ENCODE measurements around the gene STXBP5L.
"Not testable (repeated sequence)": the region's sequence is repeated elsewhere in the genome, so short reads cannot be mapped to it uniquely, and the experiment has no call there.

Gene STXBP5L

DNA sequence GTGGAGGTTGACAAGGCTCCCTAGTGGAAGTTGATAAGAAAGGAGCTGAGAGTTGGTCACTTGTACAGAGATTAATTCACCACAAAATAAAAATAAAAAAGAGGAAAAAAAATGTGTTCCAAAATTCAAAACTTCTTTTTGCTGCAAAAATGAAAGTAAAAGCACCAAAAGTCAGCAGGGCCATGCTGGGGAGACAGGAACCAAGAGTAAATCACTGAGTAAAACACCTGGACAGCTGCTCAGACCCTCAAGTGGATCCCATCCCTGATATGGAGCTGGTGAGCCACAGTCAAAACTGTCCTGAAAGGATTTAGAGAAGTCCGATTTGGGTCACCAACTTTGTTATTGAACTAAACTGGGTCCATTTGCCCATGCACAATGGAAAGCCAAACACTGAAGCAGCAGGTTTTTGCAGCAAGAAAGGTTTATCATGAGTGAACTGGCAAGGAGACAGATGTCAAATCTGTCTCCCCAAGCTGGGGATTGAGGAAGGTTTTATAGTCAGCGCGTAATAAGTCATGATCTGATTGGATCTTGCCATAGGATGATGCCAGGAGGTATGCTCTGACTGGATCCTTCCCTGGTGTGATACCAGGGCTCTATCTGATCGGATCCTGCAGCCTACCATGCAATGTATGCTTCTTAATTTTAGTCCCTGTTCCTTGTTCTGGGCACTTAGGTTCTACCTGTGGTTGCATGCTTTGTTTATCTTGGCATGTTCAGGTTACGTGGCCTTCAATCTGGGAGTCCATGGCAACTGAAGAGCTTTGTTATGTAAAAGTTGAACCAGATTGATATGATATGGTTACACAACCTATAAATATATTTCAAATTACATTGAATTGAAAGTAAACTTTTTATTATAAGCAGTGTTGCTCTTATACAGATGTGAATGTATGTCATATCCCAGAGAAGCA, 324.6 kb downstream of the STXBP5L start:
- no peak for FAIRE-seq

DNA sequence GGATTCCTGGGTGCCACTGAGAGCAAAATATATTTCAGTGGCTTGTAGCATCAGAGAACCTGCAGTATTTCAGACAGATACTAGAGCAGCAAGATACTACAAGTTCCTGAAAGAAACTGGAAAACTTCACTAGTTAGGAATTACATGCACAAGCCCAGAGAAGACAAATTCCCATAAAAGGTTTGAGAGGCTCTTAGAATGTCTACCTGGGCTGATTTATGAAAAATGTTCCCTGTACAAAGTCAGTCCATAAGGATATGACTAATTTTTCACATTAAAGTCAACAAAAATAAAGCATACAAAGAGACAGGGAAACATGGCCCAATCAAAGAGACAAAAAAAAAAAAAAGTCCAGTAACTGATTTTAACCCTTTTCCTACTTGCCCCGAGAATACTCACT, 335.2 kb downstream of the STXBP5L start:
- no peak for FAIRE-seq

DNA sequence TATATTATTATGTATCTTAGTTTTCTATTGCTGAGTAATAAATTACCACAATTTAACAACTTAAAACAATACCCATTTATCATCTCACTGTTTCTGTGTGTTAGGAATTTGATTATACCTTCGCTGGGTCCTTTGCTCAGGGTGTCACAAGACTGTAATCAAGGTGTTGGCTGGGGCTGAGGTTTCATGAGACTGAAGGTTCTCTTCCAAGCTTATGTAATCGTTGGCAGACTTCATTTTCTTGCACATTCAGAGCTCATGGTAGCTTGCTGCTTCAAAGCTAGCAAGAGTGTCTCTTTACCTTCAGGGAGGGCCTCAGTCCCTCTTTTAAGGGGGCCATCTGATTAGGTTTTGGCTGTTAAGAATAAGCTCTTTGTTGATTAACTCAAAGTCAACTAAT, 344.7 kb downstream of the STXBP5L start:
- peak; percentile 38 for FAIRE-seq

DNA sequence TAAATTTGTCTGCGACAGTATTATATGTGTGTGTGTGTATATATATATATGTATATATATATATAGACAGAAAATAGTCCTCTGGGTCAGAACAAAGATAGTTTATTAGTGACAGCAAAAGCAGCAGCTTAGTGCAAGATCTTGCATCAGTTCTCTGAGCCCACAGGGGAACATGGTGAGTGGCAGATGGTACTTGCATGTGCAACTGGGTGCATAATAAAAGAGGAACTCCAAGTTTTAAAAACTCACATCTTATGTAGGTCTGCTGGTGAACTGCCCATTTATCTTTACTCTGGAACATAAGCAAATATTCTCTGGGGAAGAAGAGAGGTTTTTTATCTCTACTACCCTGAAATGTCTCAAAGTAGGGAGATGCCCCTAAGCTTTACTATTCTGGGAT, 361.4 kb downstream of the STXBP5L start:
- FAIRE-seq: no peak

DNA sequence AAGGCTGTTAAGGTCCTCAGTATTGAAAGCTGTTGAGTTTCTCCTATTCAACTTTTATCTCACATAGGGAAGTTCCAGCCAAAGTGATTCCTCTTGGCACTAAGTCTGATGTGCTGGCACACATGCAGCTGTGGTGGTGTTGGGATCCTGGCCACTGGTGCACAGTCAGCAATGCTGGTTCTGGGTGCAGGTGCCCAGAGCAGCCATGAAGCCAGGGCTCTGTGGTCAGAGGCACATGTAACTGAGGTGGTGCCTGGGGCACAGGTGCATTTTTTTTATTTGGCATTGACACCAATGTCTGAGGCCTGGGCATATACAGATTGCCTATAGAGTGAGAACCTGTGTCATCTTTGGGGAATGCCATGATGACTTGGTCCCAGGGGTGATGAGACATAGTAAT, 366.4 kb downstream of the STXBP5L start:
- FAIRE-seq: no peak

DNA sequence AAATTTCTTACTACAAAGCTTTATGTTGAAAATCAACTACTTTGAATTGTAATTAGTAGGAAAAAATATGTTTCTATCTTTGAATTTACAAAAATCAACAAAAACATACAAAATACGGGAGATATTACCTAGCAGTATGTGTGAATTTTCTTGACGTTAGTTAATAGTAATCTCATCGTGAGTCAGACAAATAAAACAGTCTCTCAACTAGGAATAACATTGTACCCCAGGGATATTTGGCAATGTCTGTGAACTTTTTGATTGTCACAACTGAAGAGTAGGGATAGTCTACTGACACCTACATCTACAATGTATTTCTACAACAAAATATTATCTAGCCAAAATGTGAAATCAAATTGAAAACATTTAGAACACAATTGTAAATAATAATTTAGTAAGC, 387.4 kb downstream of the STXBP5L start:
- FAIRE-seq: no peak

DNA sequence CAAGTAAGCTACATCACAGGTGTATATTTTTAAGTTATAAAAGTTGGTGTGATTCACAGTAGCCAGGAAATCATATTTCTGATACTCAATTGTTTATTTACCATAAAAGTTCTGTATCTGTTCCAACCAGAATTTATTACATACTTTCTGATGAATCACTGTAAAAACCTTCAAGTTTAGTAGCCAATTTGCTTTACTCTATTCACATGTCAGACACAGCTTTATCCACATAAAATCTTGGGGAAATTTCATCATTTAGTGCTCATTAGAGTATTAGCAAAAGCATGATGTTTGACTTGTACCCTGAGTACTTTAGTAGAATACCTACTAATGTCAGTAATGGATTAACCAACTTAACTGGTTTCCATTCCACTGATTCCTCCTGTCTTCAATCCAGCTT, 388.0 kb downstream of the STXBP5L start:
- no peak for FAIRE-seq

DNA sequence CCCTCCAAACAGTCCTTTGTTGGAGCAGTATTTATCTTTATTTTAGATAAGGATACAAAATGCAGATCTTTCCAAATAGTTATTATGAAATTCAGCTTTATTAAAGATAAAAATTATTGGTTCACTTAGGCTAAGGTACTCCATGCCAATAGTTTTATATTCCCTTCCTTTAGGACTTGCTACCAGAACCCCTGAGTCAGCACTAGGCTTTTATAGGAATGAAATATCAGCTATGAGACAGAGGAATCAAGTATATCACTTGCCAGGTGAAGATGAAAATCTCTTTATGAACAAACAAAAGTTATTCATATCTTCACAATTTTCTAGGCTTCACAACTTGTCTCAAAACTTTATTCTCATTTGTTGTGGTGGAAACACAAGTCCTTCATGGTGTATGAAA, 416.3 kb downstream of the STXBP5L start:
- FAIRE-seq: no peak

DNA sequence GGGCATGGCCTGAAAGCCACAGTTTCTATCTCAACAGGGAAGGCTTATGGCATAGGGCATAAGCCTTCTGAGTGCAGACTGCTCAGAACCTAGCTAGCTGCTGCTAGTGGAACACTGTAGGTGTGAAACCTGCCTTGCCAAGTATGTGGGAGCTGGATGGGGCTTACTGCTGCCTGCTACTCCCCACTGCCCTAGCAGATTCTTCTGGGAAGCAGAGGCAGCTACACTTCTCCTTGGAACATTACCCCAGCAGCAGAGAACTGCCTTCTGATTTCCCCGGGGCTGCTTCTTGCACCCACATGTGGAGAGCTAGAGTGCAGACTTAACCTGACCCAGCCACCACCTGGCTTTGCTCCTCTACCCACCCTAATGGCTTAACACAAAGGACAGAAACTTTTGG, 422.1 kb downstream of the STXBP5L start:
- no peak for FAIRE-seq

DNA sequence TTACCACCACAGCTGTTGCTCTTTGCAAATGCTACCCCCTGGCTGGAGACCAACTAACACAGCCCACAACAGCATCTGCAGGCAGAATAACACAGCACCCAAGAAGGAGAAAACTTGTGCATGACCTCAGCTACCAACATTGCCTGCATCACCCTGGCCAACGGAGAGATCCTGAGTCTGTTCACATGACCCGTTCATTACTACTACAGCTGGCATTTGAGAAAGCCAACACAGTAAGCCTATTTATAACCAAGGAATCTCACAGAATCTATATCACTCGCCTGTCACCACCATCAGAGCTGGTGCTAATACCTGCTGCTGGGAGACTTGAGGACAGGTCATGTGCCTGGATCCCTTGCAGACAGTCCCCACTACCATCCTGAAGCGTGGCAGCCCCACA, 422.6 kb downstream of the STXBP5L start:
- no peak for FAIRE-seq

DNA sequence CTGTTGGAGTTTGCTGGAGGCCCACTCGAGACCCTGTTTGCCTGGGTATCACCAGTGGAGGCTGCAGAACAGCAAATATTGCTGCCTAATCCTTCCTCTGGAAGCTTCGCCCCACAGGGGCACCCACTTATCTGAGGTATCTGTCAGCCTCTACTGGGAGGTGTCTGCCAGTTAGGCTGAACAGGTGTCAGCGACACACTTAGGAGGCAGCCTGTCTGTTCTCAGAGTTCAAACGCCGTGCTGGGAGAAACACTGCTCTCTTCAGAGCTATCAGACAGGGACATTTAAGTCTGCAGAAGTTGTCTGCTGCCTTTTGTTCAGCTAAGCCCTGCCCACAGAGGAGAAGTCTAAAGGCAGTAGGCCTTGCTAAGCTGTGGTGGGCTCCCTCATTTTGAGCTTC, 448.0 kb downstream of the STXBP5L start:
- not testable (repeated sequence) for FAIRE-seq

DNA sequence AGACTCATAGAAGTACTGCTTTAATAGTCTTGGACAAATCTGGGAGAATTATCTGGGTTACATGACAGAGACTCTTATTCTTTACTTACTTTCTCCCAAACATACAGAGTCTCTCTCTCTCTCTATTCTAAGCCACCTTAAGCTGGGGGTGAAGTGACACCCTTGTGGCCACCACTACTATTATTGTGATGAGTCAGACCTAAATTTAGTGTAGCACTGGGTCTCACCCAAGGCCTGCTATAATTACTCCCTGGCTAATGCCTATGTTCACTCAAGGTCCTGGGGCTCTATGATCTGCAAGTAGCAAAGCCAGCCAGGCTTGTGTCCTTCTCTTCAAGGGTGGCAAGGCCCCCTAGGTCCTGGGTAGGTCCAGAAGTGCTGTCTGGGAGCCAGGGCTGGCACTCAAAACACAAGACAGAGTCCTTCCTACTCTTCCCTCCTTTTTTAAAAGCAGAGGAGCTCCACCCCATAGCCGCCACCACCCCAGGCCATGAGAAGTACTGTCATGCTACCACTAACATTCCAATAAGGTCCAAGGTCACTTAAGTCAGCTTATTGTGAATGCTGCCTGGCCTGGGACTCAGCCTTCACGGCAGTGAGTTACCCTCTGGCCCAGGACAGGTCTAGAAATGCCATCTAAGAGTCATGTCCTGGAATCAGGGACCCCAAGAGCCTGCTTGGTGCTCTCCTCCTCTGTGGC, 454.2 kb downstream of the STXBP5L start:
- no peak for FAIRE-seq

DNA sequence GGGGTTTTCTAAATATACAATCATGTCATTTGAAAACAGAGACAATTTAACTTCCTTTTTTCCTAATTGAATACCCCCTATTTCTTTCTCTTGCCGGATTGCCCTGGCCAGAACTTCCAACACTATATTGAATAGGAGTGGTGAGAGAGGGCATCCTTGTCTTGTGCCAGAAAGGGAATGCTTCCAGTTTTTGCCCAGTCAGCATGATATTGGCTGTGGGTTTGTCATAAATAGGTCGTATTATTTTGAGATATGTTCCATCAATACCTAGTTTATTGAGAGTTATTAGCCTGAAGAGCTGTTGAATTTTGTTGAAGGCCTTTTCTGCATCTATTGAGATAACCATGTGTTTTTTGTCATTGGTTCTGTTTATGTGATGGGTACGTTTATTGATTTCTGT, 480.3 kb downstream of the STXBP5L start:
- FAIRE-seq: not testable (repeated sequence)

DNA sequence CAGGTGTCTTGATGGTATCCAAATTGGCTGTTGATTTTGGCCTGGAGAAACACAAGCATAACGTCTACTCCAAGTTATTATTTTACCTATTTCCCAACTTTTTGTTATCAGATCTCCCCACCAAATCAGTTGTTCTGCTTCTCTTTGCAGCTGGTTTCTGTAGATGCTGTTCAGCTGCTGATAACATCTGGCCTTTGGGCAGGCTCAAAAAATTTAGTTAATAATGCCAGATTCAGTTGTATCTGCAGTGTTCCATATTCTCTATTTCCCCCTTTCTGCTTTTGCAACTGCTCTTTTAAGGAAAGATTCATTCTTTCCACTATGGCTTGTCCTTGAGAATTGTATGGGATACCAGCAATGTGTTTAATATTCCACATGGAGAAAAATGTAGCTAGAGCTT, 488.0 kb downstream of the STXBP5L start:
- not testable (repeated sequence) for FAIRE-seq

DNA sequence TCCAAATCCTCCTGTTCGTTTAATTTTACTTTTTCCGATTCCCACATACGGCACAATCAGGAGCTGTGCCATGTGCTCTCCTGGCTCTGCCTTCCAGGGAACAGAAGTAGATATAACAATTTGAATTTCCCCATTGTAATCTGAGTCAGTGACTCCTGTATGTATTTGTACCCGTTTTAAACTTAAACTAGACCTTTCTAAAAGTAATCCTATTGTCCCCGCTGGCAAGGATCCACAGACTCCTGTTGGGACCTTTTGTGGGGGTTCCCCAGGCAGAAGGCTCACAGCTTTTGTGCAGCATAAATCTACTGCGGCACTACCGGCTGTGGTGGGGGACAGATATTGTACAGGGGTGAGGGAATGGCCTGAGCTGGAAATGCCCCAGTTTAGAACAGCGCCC, 490.0 kb downstream of the STXBP5L start:
- not testable (repeated sequence) for FAIRE-seq

DNA sequence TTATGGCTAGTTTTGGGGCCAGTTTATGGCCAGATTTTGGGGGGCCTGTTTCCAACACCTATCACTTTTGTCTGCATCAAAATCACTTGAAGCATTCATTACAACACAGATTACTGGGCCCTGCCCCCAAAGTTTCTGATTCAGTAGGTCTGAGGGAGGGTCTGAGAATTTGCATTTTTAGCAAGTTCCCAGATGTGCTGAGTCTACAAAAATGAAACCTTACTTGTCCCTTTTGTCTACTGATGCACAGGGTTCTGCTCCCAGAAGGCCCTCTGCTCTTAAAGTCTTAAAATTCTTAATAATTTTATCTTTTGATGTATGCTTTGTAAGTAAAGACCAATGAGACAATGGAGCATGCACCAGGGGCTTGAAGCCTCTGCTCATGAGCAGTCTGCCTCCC, 491.8 kb downstream of the STXBP5L start:
- no peak for FAIRE-seq

DNA sequence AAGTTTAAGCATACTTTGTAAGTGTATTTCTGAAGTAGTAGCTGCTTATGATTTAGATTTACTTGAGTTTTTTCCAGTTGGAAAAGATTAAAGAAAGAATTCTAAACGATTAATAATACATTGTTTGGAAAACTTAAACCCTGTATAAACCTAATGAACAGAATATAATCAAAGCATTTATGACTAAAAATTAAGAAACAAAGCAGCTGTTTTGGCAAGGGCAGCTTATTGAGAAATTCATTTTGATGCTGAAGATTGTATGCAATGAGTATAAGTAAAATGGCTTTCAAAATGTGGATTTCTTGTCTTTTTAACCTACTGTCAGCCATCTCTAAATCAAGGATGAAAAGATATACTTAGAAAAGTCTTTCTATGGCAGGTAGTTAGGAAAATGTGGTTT, 497.6 kb downstream of the STXBP5L start:
- FAIRE-seq: no peak

DNA sequence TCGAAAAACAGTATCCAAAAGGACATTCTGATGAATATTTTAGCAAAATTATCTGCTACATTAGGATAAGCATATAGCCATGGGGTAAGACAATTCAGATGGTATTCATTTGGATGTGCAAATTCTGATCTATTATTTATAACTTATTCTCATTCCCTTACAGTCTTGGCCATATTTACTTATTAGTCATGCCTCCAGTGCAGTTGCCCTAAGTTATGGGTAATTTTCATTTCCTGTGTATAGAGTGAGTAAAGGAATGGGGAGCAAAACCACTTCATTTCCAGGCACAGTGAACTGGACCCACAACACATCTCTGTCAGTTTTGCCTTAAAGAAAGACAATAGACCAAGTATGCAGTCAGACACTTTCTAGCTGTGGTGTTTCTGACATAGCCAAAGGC, 503.5 kb downstream of the STXBP5L start:
- no peak for FAIRE-seq

DNA sequence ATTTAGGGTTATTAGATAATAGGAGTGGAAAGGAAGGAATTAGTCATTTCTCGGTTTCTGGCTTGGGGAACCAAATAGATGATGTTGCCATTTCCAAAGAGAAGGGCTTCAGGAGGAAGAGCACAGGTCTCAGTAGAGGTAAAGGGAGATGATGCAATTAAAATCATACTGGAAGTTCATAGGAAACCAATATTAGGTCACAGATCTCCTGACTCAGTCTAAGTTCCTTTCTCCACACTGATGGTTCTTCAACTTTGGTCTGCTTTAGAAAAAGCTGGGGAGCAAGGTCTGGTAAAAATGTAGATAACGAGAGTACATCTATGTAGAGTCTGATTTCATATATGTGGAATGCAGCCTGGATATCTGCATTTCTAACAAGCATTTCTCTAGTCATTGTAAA, 506.9 kb downstream of the STXBP5L start:
- no peak for FAIRE-seq

DNA sequence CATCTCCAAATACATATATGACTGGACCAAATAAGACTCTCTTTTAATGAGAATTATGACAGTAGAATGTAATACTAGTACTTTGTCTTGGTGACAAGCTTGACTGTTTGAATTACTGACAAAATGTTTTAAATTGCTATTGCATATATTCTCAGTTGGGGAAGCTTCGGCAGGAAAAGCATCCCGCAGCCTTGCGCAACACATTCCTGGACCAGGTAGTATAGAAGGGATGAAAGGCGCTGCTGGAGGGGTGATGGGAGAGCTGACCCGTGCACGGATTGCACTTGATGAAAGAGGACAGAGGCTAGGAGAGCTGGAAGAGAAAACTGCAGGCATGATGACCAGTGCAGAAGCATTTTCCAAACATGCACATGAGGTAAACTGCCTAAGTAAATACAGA, 510.2 kb downstream of the STXBP5L start:
- FAIRE-seq: no peak

DNA sequence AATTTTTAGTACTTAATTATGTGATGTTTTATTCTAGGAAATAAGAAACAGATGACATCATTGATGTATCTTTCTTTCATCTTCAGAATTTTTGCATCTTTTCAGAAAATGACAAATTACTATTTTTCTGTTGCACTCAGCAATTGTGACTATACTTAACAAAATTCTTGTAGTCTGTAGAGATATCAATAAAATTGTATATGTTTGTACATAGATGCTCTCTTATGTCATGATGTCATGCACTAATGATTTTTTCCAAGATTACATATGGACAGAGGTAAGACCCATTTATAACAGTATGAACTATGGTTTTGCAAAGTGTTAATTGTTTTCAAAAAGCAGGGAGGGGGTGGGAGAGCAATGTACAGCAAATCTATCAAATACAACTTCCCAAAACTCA, 516.5 kb downstream of the STXBP5L start:
- FAIRE-seq: no peak

DNA sequence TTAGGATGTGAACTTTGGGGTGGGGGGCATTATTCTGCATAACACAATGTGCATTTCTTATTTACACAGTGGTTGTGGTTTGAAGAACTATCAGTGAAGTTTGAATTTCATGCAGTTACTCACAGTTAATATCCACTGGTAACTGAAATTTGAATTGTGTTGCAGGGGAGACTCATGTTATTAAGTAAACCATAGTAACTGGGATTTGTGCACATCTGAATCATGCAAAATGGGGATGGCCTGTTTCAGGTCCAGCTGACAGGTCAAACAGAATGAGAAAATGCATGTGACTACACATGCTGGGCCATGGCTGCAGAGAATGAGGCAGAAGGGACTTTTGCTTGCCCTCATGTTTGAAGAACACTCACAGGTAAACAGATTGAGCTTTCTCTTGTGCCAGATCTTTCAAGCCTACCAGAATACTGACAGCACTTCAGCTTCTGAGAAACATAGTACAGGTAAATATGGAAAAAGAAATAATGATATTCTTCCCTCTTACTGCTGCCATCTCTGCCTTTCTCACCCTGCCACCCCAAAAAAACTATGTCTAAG, 522.7 kb downstream of the STXBP5L start:
- no peak for FAIRE-seq

DNA sequence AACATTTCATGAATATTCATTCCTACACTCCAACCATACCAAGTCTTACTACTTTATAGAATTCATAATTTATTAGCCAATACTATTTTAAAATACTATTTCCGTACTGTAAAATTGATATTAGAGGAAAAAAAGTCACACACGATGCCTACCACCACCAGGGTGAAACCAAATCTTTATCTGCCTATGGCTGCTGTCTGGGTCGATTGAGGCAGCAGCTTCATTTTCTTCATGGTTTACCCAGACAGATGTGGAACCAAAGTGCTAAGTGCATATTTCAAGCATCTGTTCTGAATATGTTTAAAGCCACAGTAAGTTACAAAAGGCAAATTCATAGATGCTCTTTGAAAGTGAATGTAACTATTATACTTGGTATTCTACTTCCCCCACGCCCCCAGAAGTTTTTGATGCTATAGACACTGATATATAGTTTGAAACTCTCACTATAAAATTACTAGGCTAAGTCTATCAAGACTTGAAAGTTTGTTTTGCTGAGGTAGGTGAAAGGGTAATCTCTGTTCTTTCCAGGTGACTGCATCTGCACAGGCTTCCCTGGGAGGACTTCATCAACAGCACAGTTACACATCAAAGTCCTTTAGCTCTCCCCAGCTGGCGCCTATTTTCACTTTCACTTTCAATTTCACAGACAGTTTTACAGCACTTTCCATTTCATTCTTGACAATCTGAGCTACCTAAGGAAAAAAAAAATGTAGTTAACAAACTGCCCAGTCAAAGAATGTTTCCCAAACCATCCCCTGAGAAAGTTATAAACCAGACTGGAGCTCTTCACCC, 523.9 kb downstream of the STXBP5L start:
- peak; percentile 86 for FAIRE-seq

Measured in islet of Langerhans (tissue), 1 donor.